ENCODE results near the gene LRCH4. TPM values are rescaled to one million over a fixed set of nuclear protein-coding genes. Genes with fewer than 3 reads are reported as not detected.
A peak's percentile ranks its signal among the peaks of the same experiment; 100 is the strongest.

Gene LRCH4
- total RNA-seq, 4 donors from 2014 or later = 115 to 508 (median 151) TPM

- WGBS, 2 donors (ENCODE audit: low coverage in 1 of 2) = 80% methylated on average over 20 of the region's 20 CpGs; no CpG with 5 or more reads in 1 of the 2 donors
- intact Hi-C loops (cut with DNase I; ENCODE audit: low total_unique reads) (loop anchor here (5.0 kb wide), 1 partner anchor 90 kb away; the partner anchor contains the start of gene GNB2), in situ Hi-C loops (cut with MboI; ENCODE audit: low pct_ligation_motif_present in 1 of 4, low pct_unique_long_range_greater_than_20kb in 1 of 4, low sequenced_read_pairs in 3 of 4) (loop anchor here in 2 of 4 donors (10.0 to 25.0 kb wide), 2 partner anchors 93 to 105 kb away; partner anchors contain the start of genes GIGYF1 (in 1 of the 2) and GNB2 (in 1 of the 2))
- Histone ChIP-seq H3K36me3 (peaks cover 0 to 33% (median 14%) of the 10 kb centered on the region in 4 donors), H3K27ac (peak overlapping the region in 1 of 4 donors; percentile 99), H3K4me3 (no peak overlapping the region), H3K27me3 (no peaks in the 10 kb centered on the region), H3K9me3 (no peaks in the 10 kb centered on the region), H3K4me1 (peaks cover 9 to 35% (median 30%) of the 10 kb centered on the region in 4 donors)
- no peak for DNase-seq
- TF ChIP-seq CTCF (IDR thresholded peaks at IDR 0.05) (no peak), POLR2A (IDR thresholded peaks at IDR 0.05) (no peak), POLR2AphosphoS5 (IDR thresholded peaks at IDR 0.05) (no peak), EP300 (IDR thresholded peaks at IDR 0.05; ENCODE audit: low read depth) (no peak)
Observed at GRCh38 chr7:100582041-100582579, 3.8 kb downstream of the LRCH4 start.

- Histone ChIP-seq H3K9me3 (no peaks in the 10 kb centered on the region), H3K36me3 (peaks cover 0 to 46% (median 16%) of the 10 kb centered on the region in 4 donors), H3K27ac (no peak overlapping the region), H3K4me3 (no peak overlapping the region), H3K27me3 (no peaks in the 10 kb centered on the region), H3K4me1 (peaks cover 9 to 31% (median 27%) of the 10 kb centered on the region in 4 donors)
- 80% methylated on average over 1 to 9 of the region's 11 CpGs for WGBS, 2 donors (ENCODE audit: low coverage in 1 of 2)
- TF ChIP-seq CTCF (IDR thresholded peaks at IDR 0.05) (no peak), POLR2A (IDR thresholded peaks at IDR 0.05) (no peak), POLR2AphosphoS5 (IDR thresholded peaks at IDR 0.05) (no peak), EP300 (IDR thresholded peaks at IDR 0.05; ENCODE audit: low read depth) (no peak)
- in situ Hi-C loops (cut with MboI; ENCODE audit: low pct_ligation_motif_present in 1 of 4, low pct_unique_long_range_greater_than_20kb in 1 of 4, low sequenced_read_pairs in 3 of 4) (loop anchor here in 2 of 4 donors (10.0 to 25.0 kb wide), 2 partner anchors 94 to 107 kb away; partner anchors contain the start of genes GIGYF1 (in 1 of the 2) and GNB2 (in 1 of the 2)), intact Hi-C loops (cut with DNase I; ENCODE audit: low total_unique reads) (loop anchor here (5.0 kb wide), 1 partner anchor 92 kb away; the partner anchor contains the start of gene GNB2)
- DNase-seq = no peak
Observed at GRCh38 chr7:100580466-100581283, 5.3 kb downstream of the LRCH4 start.

DNA sequence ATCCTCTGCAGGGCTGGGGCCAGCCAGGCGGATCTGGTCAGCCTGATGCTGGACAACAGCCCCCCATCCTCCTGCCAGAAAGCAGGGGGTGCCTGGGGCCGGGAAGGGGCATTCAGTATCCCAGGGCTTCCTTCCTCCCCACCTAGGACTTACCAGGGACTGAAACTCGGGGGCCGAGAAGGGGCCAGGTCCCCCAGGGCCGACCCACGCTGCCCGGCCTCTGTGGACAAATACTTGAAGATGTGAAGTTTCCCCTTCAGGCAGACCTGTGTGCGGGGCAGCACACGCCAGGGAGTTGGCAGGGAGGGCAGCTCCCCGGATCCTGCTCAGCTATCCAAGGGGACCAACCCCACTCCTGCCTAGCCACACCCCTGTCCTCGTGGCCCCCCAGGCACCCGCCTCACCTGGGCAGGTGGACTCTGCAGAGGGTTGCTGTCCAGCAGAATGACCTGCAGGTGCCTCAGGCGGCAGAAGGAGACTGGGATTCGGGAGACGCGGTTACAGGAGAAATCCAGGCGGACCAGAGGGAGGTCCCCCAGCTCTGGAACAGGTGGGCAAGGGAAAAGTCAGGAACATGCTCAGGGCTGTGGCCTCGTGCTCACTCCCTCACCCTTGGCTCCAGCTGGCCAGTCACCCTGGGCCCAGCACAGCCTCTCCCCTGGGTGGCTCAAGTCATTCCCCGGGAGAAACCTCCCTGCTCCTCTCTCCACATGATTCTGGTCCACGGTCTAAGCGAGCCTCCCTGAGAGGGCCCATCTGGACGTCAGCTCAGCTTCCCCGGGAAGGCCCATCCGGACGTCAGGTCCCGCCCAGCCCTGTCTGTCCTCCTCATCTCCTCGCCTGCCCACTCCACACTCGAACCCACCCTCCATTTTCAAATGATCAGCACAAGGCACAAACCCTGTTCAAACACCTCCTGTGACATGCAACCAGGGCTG, 7.4 kb downstream of the LRCH4 start:
- Histone ChIP-seq H3K4me1 (peaks cover 0 to 12% (median 9%) of the 10 kb centered on the region in 4 donors), H3K27me3 (no peaks in the 10 kb centered on the region), H3K9me3 (no peaks in the 10 kb centered on the region), H3K4me3 (no peak overlapping the region), H3K36me3 (peaks cover 0 to 49% (median 16%) of the 10 kb centered on the region in 4 donors), H3K27ac (no peak overlapping the region)
- intact Hi-C loops (cut with DNase I; ENCODE audit: low total_unique reads) = no loop called here
- in situ Hi-C loops (cut with MboI; ENCODE audit: low pct_ligation_motif_present in 1 of 4, low pct_unique_long_range_greater_than_20kb in 1 of 4, low sequenced_read_pairs in 3 of 4) = loop anchor here in 1 of 4 donors (25.0 kb wide), 1 partner anchor 109 kb away; the partner anchor contains the start of gene GIGYF1
- DNase-seq = no peak
- WGBS, 2 donors (ENCODE audit: low coverage in 1 of 2) = 91% methylated on average over 28 of the region's 28 CpGs; no CpG with 5 or more reads in 1 of the 2 donors
- no peak for TF ChIP-seq POLR2A (IDR thresholded peaks at IDR 0.05)
- no peak for TF ChIP-seq POLR2AphosphoS5 (IDR thresholded peaks at IDR 0.05)
- no peak for TF ChIP-seq EP300 (IDR thresholded peaks at IDR 0.05; ENCODE audit: low read depth)
- TF ChIP-seq CTCF (IDR thresholded peaks at IDR 0.05) = no peak

Data from transverse colon (tissue), 4 donors.